SW 1271 (cell line): ENCODE measurements around the gene FHIT.

Source experiments
- DNase-seq, 2 experiments: peaks; one replicate each; lab custom pipeline; 2025; lab: John Stamatoyannopoulos, UW

FHIT gene

GRCh38 chr3:60463685-60464084, 787.6 kb downstream of the FHIT start:
- DNase-seq: no peak

- no peak for DNase-seq
Observed at GRCh38 chr3:60461267-60461666, 790.0 kb downstream of the FHIT start.

- no peak for DNase-seq
Observed at GRCh38 chr3:60456180-60456579, 795.1 kb downstream of the FHIT start.

- no peak for DNase-seq
Observed at GRCh38 chr3:60453326-60453725, 797.9 kb downstream of the FHIT start.

DNA sequence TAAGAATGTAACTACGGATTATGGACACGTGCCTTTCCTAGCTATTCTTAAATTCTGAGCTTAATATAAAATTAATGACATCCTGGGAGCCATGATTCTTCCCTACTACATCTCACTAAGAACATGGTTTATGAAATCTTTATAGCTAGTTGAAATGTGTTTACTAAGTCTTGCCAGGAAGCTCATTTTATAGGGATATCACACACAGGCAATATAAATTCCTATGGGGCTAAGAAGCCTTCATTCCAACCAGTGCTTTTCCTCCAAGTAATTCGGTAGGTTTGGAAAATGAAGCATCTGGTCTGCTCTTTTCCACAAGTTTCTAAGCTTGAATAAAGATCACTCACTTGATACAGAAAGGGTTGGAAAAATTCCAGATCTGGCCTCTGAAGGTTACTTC, 802.6 kb downstream of the FHIT start:
- DNase-seq: no peak

GRCh38 chr3:60445446-60445845, 805.8 kb downstream of the FHIT start:
- no peak for DNase-seq

DNA sequence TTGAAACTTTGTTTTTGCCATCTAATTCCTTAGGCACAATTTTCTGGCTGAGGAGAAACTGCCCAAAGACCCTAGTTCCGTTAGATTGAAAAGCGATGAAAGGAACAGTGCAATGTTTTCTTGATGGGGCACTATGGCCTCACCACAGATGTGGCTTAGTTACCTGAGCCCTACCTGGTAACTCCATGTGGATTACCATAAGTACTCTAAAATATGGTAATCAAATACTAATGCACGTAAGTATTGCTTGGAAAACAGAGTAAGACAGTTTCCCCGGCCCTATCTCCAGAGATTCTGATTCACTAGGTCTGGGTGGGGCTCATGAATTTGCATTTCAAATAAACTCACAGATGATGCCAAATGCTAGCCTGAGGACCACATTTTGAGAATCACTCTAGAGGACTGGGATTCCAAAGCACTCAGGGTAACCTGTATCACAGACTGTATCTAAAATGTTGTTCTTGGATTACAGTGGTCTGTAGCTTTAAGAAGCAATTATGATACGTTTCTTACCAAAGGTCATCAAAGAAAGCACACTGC, 806.3 kb downstream of the FHIT start:
- no peak for DNase-seq

- no peak for DNase-seq
Observed at GRCh38 chr3:60440869-60441268, 810.4 kb downstream of the FHIT start.

DNA sequence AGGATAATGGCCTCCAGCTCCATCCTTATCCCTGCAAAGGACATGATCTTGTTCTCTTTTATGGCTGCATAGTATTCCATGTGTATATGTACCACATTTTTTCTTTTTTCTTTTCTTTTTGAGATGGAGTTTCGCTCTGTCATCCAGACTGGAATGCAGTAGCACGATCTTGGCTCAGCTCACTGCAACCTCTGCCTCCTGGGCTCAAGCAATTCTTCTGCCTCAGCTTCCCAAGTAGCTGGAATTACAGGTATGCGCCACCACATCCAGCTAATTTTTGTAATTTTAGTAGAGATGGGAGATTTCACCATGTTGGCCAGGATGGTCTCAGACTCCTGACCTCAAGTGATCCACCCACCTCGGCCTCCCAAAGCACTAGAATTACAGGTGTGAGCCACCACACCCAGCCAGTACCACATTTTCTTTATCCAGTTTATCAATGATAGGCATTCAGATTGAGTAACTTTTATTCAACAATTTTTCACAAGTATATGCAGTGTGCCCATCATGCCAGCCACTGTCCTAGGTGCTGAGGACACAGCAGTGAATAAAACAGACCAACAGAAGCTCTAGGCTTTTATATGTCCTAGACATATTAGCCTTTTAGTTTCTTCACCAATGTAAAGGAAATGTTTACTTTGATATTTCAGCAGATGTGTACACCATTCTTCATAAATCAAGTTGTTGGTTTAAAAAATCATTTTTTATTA, 815.2 kb downstream of the FHIT start:
- no peak for DNase-seq

DNA sequence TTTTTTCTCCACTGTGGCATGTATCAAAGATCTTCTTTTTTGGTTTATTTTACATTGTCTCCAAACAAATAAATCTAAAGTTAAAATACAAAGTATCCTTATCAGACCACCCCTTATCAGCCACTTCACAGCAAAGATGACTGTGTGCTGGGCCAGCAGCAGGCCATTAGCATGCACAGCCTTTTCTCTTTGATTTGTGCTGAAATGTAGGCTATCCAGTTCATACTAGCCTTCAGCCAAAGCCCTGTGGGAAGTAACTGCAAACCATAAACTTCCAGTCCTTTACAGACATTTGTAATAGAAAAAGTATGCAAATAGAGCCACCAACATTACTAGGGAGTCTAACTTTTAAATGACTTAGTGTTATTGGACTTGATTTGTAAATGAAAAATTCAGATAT, 816.3 kb downstream of the FHIT start:
- no peak for DNase-seq

- no peak for DNase-seq
Observed at GRCh38 chr3:60434323-60434722, 816.9 kb downstream of the FHIT start.

DNA sequence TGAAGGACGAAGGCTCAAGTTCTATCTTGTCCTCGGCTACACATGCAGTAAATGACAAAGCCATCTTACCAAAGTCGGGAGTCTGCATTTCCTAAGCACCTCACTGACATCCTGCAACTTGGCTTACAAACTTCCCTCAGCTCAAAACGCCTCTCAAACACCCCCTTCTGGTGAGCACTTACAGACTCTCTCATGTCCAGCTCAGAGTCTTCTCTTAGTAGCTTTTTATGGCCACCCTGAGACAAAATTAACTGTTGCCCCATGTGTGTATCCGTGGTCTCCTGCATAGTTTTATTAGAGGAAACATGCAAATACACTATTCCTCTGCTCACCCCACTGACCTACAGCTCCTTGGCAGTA, 819.7 kb downstream of the FHIT start:
- DNase-seq: no peak

DNA sequence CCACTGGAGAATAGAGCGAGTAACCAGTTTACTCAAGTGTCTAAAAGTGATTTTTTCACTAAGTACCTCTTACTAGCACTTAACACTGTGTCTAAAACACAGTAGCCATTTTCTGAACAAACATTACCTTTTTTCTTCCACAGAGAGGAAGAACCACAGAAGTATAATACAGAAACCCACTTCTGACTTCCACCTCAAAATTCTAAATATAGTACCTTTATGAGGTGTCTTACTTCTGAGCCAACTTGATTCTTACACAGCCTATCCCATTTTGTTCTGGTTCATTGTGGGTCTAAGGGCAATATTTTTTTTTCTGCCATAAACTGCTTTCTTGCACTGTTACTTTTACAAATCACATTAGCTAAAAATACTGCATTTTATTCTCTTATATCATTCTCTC, 821.0 kb downstream of the FHIT start:
- no peak for DNase-seq

GRCh38 chr3:60427109-60427508, 824.1 kb downstream of the FHIT start:
- no peak for DNase-seq

- no peak for DNase-seq
Observed at GRCh38 chr3:60424942-60425341, 826.3 kb downstream of the FHIT start.

GRCh38 chr3:60424034-60424433, 827.2 kb downstream of the FHIT start:
- DNase-seq: no peak

DNA sequence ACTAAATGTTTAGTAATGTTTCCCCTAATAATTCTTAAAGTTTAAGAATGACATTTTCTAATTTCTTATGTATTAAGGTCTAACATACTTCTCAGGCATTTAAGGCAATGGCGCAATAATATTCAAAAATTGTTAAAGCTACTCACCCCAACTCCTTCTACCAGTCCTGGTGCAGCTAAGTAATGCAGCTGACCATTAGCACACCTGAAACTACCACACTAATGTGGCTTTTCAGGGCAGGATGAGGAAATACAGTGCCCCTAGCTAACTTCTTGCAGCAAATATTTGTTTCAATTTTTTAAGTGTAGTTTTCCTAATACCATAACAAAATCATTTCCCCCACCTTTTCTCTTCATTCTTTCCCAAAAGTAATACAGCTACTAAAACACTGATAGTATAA, 827.7 kb downstream of the FHIT start:
- no peak for DNase-seq

DNA sequence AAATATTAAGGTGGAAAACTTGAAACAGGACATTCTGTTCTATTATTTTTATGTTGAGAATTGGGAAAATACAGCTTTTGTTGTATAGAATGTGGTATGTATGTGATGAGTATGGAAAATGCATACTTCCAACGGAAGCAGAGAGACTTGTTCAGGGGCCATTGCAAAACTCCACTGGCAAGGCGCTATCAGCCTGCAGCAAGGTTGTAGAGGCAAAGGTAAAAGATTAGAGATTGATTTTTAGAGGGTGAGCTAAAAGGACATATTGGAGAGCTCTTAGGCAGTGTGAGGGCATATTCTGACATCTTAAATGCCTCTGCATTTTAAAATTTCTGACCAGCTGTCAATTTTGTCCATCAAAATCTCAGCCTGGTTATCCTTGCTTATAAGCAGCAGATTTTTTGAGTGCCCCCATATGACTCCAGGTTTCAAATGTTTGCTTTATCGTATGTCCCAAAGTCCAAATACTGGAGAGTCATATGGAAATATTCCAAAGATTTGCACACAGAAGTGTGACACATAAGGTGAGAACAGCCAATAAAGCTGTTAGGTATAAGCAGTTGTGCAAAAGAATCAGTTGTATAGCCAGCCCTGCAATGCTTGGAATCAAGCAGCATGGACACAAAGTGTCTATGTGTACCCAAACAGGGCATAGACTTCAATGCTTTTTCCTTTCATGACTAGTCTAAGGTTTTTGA, 829.4 kb downstream of the FHIT start:
- no peak for DNase-seq

DNA sequence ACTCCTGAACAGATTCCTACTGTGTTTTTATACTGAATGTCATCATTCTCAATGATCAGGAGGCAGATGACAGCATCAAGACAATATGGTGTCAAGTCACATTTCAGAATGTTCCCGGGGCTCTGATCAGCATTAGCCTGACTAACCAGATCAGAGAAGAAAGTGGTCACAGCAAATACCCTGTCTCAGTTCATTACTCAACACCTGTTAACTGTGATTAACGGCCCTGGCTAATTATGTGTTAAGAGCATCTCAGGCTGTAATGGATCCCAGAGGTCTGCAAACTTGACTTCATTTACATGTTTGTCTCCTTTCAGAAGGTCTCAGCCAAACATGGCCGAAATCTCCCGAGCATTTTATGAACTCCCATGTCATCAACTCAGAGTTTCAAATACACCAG, 833.7 kb downstream of the FHIT start:
- DNase-seq: no peak

- DNase-seq: no peak
Observed at GRCh38 chr3:60414011-60414410, 837.2 kb downstream of the FHIT start.

- no peak for DNase-seq
Observed at GRCh38 chr3:60413551-60413950, 837.7 kb downstream of the FHIT start.

GRCh38 chr3:60403866-60404265, 847.4 kb downstream of the FHIT start:
- DNase-seq: no peak

DNA sequence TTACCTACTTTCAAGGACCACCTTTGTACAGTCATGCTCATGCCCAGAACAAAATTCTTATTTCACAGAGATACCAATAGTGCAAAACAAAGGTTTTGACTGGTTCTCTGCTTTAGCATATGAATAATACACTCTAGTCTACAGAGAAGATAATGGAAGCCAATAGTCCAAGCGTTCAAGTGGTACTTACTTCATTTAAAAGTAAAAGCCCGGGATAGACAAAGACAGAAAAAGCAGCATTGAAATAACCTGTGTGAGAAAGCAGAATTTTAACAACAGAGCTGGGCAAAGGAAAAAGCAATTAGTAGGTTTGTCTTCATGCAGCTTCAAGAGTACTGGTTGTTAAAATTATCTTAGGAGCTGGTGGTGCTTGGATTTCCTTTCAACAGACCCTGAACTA, 848.3 kb downstream of the FHIT start:
- DNase-seq: no peak
